ENCODE measurements around the gene ADAMTSL2. TPM values are rescaled to one million over a fixed set of nuclear protein-coding genes. Genes with fewer than 3 reads are reported as not detected.

The ADAMTSL2 gene
- total and polyA plus RNA-seq, 2 of the 13 experiments (the other 11 are each of a cell fraction or from before 2014, with no cell fraction given): 1.9 to 3.8 TPM

DNA sequence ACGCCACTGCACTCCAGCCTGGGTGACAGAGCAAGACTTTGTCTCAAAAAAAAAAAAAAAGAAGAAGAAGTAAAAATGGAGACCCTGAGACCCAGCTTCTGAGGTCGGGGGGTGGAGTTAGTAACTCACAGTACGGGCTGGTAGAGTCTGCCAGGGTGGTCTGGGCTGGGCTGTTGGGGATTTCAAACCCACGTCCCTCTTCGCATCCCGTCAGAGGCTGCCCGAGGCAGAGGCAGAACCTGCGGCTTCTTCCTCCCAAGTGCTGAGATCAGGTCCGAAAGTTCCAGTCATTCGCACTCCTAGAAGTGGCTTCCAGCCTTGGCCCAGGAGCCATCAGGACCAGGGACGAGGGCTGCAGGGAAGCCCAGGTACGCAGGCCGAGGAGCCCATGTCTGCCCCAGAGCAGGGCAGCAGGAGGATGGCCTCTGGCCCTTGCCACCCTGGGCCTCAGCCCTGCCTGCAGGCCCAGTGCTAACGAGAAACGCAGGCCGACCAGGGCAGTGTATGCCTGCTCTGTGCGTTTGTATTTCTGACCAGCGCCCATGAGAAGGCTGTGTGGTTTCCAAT lies 45.7 kb upstream of the ADAMTSL2 start (continued):
- TF ChIP-seq, protein P1, sequence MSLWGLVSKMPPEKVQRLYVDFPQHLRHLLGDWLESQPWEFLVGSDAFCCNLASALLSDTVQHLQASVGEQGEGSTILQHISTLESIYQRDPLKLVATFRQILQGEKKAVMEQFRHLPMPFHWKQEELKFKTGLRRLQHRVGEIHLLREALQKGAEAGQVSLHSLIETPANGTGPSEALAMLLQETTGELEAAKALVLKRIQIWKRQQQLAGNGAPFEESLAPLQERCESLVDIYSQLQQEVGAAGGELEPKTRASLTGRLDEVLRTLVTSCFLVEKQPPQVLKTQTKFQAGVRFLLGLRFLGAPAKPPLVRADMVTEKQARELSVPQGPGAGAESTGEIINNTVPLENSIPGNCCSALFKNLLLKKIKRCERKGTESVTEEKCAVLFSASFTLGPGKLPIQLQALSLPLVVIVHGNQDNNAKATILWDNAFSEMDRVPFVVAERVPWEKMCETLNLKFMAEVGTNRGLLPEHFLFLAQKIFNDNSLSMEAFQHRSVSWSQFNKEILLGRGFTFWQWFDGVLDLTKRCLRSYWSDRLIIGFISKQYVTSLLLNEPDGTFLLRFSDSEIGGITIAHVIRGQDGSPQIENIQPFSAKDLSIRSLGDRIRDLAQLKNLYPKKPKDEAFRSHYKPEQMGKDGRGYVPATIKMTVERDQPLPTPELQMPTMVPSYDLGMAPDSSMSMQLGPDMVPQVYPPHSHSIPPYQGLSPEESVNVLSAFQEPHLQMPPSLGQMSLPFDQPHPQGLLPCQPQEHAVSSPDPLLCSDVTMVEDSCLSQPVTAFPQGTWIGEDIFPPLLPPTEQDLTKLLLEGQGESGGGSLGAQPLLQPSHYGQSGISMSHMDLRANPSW (CRISPR knock-in tag; IDR thresholded peaks at IDR 0.05; ENCODE audit: borderline replicate concordance): no peak
- TF ChIP-seq SRF (IDR thresholded peaks at IDR 0.05; ENCODE audit: low read depth, low read length) (no peak), KLF6 (CRISPR knock-in tag; IDR thresholded peaks at IDR 0.05) (no peak), ZNF678 (CRISPR knock-in tag; IDR thresholded peaks at IDR 0.05) (no peak), KDM5B (CRISPR knock-in tag; IDR thresholded peaks at IDR 0.05; ENCODE audit: borderline replicate concordance) (no peak), TOPORS (CRISPR knock-in tag; IDR thresholded peaks at IDR 0.05) (no peak), ATF6 (CRISPR knock-in tag; conservative IDR thresholded peaks at IDR 0.05) (no peak), GFI1 (CRISPR knock-in tag; IDR thresholded peaks at IDR 0.05; ENCODE audit: borderline replicate concordance) (no peak), ELF1 (CRISPR knock-in tag; IDR thresholded peaks at IDR 0.05) (no peak)
- TF ChIP-seq, protein P2, sequence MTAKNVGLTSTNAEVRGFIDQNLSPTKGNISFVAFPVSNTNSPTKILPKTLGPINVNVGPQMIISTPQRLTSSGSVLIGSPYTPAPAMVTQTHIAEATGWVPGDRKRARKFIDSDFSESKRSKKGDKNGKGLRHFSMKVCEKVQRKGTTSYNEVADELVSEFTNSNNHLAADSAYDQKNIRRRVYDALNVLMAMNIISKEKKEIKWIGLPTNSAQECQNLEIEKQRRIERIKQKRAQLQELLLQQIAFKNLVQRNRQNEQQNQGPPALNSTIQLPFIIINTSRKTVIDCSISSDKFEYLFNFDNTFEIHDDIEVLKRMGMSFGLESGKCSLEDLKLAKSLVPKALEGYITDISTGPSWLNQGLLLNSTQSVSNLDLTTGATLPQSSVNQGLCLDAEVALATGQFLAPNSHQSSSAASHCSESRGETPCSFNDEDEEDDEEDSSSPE (CRISPR knock-in tag; IDR thresholded peaks at IDR 0.05): no peak
- TF ChIP-seq, protein P3, sequence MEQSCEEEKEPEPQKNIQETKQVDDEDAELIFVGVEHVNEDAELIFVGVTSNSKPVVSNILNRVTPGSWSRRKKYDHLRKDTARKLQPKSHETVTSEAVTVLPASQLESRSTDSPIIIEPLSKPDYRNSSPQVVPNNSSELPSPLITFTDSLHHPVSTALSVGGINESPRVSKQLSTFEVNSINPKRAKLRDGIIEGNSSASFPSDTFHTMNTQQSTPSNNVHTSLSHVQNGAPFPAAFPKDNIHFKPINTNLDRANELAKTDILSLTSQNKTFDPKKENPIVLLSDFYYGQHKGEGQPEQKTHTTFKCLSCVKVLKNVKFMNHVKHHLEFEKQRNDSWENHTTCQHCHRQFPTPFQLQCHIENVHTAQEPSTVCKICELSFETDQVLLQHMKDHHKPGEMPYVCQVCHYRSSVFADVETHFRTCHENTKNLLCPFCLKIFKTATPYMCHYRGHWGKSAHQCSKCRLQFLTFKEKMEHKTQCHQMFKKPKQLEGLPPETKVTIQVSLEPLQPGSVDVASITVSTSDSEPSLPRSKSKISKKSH (CRISPR knock-in tag; IDR thresholded peaks at IDR 0.05; ENCODE audit: borderline replicate concordance): no peak
- TF ChIP-seq, protein P4, sequence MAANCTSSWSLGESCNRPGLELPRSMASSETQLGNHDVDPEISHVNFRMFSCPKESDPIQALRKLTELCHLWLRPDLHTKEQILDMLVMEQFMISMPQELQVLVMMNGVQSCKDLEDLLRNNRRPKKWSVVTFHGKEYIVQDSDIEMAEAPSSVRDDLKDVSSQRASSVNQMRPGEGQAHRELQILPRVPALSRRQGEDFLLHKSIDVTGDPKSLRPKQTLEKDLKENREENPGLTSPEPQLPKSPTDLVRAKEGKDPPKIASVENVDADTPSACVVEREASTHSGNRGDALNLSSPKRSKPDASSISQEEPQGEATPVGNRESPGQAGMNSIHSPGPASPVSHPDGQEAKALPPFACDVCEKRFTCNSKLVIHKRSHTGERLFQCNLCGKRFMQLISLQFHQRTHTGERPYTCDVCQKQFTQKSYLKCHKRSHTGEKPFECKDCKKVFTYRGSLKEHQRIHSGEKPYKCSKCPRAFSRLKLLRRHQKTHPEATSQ (CRISPR knock-in tag; IDR thresholded peaks at IDR 0.05; ENCODE audit: borderline replicate concordance): no peak
